HFFc6 (cell line): ENCODE data around the gene FAT1. TPM values are rescaled to one million over a fixed set of nuclear protein-coding genes. Genes with fewer than 3 reads are reported as not detected.

Experiments used
- DNase-seq: peaks from one replicate; pipeline ENCODE4 v3.0.0-alpha.2; 2018
- H3K27ac Mint-ChIP-seq: 2 replicates; pipeline ENCODE4 v1.8.0; 2020; ENCODE audit warnings: mild to moderate bottlenecking, mixed read lengths
- H3K27me3 Mint-ChIP-seq: 2 replicates; pipeline ENCODE4 v1.8.0; 2021; ENCODE audit warnings: mild to moderate bottlenecking, moderate library complexity, mixed read lengths; ENCODE audit not compliant: insufficient read depth
- H3K36me3 Mint-ChIP-seq: 2 replicates; pipeline ENCODE4 v1.8.0; 2021; ENCODE audit warnings: low read depth, mixed read lengths
- H3K4me1 Mint-ChIP-seq: 2 replicates; pipeline ENCODE4 v1.8.0; 2020; ENCODE audit warnings: low read depth, mixed read lengths
- H3K4me3 Mint-ChIP-seq: 2 replicates; pipeline ENCODE4 v1.8.0; 2020; ENCODE audit warnings: mild to moderate bottlenecking, moderate library complexity, mixed read lengths
- H3K9me3 Mint-ChIP-seq: 2 replicates; pipeline ENCODE4 v1.8.0; 2020; ENCODE audit warnings: mild to moderate bottlenecking, mixed read lengths
- total RNA-seq, 6 experiments: library from RNA; stranded (reverse); fragmentation: NEBNext Ultra II Directional; extraction: Animal tissue kit (Norgen Biotek cat#: 25700); gene quantifications; 2 replicates in 1 of 6; 3 replicates in 5 of 6; pipeline ENCODE4 v1.2.3, GENCODE V29; 2021
- TF ChIP-seq, protein P1 (sequence below): fragments of 200-600 bp; sonication (generic); IDR thresholded peaks from 2 replicates; pipeline ENCODE4 v1.5.0; 2021; ENCODE audit warnings: antibody characterized with exemption, mild to moderate bottlenecking

The FAT1 gene
- total RNA-seq, 6 experiments from 2014 or later: 238 to 483 (median 287) TPM

DNA sequence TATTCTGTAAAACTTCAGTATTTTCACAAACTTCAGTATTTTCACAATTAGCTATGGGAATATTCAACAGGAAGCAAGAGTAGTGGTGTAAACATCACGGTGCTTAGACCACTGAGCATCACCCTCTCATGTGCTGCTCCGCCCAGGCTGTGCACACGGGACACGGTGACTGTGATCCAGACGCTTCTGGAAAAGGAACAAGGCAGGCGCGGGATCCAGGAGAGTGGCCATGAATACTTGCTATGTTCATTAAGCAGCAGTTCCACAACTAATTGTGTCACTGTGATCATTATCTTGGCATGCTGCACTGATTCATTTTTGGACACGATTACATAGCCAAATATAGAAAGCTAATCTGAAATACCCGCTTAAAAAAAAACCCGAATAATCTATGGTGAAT lies 19.6 kb upstream of the FAT1 start:
- H3K27ac Mint-ChIP-seq: no peak overlapping the region
- TF ChIP-seq, protein P1, sequence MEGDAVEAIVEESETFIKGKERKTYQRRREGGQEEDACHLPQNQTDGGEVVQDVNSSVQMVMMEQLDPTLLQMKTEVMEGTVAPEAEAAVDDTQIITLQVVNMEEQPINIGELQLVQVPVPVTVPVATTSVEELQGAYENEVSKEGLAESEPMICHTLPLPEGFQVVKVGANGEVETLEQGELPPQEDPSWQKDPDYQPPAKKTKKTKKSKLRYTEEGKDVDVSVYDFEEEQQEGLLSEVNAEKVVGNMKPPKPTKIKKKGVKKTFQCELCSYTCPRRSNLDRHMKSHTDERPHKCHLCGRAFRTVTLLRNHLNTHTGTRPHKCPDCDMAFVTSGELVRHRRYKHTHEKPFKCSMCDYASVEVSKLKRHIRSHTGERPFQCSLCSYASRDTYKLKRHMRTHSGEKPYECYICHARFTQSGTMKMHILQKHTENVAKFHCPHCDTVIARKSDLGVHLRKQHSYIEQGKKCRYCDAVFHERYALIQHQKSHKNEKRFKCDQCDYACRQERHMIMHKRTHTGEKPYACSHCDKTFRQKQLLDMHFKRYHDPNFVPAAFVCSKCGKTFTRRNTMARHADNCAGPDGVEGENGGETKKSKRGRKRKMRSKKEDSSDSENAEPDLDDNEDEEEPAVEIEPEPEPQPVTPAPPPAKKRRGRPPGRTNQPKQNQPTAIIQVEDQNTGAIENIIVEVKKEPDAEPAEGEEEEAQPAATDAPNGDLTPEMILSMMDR: no peak

DNA sequence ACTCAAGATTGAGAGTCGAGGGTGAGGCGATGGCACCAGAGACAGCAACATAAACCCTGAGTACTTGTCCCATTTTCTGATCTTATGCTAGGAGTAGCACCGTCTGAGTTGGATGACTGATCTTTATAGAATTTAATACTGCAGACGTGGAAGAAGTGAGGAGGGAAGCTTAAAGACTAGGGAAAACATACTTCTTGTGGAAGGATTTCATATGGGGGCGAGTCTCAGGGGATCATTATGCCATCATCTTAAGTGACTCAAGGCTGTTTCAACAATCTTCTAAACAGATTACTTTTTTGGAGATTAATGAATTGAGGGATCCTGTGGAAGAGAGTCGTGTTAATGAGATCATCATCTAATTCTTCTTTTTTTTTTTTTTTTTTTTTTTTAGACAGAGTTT lies 17.2 kb upstream of the FAT1 start:
- no peak for DNase-seq

More for the DNA sequence above, 19.6 kb upstream of the FAT1 start:
- peaks cover 27% of the 10 kb centered on the region for H3K4me1 Mint-ChIP-seq
- no peaks in the 10 kb centered on the region for H3K9me3 Mint-ChIP-seq
- DNase-seq: no peak
- H3K36me3 Mint-ChIP-seq: no peaks in the 10 kb centered on the region
- H3K27me3 Mint-ChIP-seq: no peaks in the 10 kb centered on the region
- no peak overlapping the region for H3K4me3 Mint-ChIP-seq

DNA sequence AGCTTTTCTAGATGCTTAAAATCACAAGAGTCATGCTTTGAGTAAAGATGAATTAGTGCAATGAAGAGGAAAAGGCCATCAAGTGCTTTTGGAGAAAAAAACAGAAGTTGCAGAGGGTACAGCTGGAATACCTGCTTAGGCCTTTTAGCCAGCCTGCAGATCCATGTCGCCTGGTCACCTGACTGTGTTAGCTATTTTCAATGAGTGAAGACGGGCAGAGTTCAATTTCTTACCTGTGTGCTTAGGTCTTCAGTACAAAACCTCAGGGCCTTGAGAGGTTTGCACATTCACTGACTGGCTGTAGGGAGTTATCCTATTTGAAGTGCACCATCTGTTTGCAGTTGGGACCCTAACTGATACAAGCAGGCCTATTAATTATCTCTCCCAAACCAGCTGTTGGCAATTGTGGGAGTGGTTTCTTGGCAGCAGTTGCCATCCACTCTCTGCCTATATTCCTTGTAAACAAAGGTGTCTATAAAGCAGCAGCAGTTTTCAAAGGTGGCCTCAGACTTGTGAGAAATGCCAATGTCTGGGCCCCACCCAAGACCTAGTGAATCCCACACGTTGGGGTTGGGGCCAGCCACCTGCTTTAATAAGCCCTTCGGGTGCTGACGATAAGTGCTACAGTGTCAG lies 16.3 kb upstream of the FAT1 start:
- DNase-seq: no peak
- Mint-ChIP-seq H3K4me3 (no peak overlapping the region), H3K9me3 (no peaks in the 10 kb centered on the region), H3K27me3 (no peaks in the 10 kb centered on the region; the same call in 1 of the 2 replicates), H3K36me3 (peaks cover 4% of the 10 kb centered on the region; the same call in 1 of the 2 replicates), H3K27ac (no peak overlapping the region), H3K4me1 (peaks cover 33% of the 10 kb centered on the region)
- TF ChIP-seq, protein P1: no peak

More for the DNA sequence above, 17.2 kb upstream of the FAT1 start:
- TF ChIP-seq, protein P1: no peak
- Mint-ChIP-seq H3K27me3 (no peaks in the 10 kb centered on the region), H3K4me3 (no peak overlapping the region), H3K27ac (no peak overlapping the region), H3K4me1 (peaks cover 28% of the 10 kb centered on the region), H3K9me3 (no peaks in the 10 kb centered on the region), H3K36me3 (peaks cover 4% of the 10 kb centered on the region; the same call in 1 of the 2 replicates)

DNA sequence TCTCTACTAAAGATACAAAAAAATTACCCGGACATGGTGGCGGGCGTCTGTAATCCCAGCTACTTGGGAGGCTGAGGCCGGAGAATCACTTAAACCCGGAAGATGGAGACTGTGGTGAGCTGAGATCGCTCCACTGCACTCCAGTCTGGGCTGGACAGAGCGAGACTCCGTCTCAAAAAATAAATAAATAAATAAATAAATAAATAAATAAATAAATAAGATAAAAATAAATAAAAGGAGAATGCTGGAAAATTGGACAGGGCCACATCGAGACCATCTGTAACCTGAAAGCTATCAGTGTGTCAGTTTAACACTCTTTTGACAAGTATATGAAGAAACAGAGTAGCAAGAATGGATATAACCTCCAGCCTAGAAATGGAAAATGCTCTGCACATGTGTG lies 15.7 kb upstream of the FAT1 start:
- TF ChIP-seq, protein P1: no peak
- H3K4me1 Mint-ChIP-seq: peaks cover 33% of the 10 kb centered on the region
- no peaks in the 10 kb centered on the region for H3K9me3 Mint-ChIP-seq
- no peaks in the 10 kb centered on the region; the same call in 1 of the 2 replicates for H3K27me3 Mint-ChIP-seq
- no peak overlapping the region for H3K27ac Mint-ChIP-seq
- no peak for DNase-seq
- peaks cover 4% of the 10 kb centered on the region; the same call in 1 of the 2 replicates for H3K36me3 Mint-ChIP-seq
- H3K4me3 Mint-ChIP-seq: no peak overlapping the region

DNA sequence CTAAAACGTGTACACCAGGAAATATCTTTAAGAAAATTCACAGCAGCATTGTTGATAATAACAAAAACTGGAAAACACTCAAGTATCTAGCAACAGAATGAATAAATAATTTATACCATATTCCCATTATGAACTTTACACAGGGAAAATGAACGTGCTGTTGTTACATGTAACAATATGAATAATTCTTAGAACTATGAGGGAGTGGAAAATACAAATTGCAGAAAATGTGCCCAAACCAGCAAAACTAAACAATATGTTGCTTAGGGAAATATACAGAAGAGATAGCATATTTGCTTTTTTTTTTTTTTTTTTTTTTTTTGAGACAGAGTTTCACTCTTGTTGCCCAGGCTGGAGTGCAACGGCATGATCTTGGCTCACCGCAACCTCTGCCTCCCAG lies 14.8 kb upstream of the FAT1 start:
- TF ChIP-seq, protein P1: no peak
- no peak overlapping the region for H3K27ac Mint-ChIP-seq
- no peak for DNase-seq
- peaks cover 4% of the 10 kb centered on the region; the same call in 1 of the 2 replicates for H3K36me3 Mint-ChIP-seq
- peaks cover 29% of the 10 kb centered on the region for H3K4me1 Mint-ChIP-seq
- no peaks in the 10 kb centered on the region; the same call in none of the 2 replicates for H3K27me3 Mint-ChIP-seq
- no peak overlapping the region for H3K4me3 Mint-ChIP-seq
- no peaks in the 10 kb centered on the region for H3K9me3 Mint-ChIP-seq
